Activated naive CD8-positive, alpha-beta T cell (primary cell): ENCODE data around the gene L2HGDH.

ENCODE experiments used
- H3K27ac Mint-ChIP-seq: one replicate; pipeline ENCODE4 v1.8.0; 2021; ENCODE audit warnings: mixed read lengths
- H3K27me3 Mint-ChIP-seq: one replicate; pipeline ENCODE4 v1.8.0; 2021; ENCODE audit warnings: mixed read lengths
- H3K36me3 Mint-ChIP-seq: one replicate; pipeline ENCODE4 v1.8.0; 2021; ENCODE audit warnings: mixed read lengths
- H3K4me1 Mint-ChIP-seq: one replicate; pipeline ENCODE4 v1.8.0; 2021; ENCODE audit warnings: low read depth, mixed read lengths
- H3K4me3 Mint-ChIP-seq: one replicate; pipeline ENCODE4 v1.8.0; 2021; ENCODE audit warnings: mild to moderate bottlenecking, mixed read lengths
- H3K9me3 Mint-ChIP-seq: one replicate; pipeline ENCODE4 v1.8.0; 2021; ENCODE audit warnings: low read depth, mixed read lengths

The L2HGDH gene

GRCh38 chr14:50233166-50233950 is 78.7 kb downstream of the L2HGDH start:
- Mint-ChIP-seq H3K9me3 (no peaks in the 10 kb centered on the region), H3K4me3 (peak overlapping the region; percentile 59), H3K36me3 (peaks cover 2% of the 10 kb centered on the region), H3K4me1 (peaks cover 39% of the 10 kb centered on the region), H3K27me3 (no peaks in the 10 kb centered on the region), H3K27ac (peak overlapping the region; percentile 41)

- no peaks in the 10 kb centered on the region for H3K9me3 Mint-ChIP-seq
- H3K36me3 Mint-ChIP-seq: peaks cover 2% of the 10 kb centered on the region
- no peaks in the 10 kb centered on the region for H3K27me3 Mint-ChIP-seq
- peaks cover 43% of the 10 kb centered on the region for H3K4me1 Mint-ChIP-seq
- peak overlapping the region; percentile 83 for H3K4me3 Mint-ChIP-seq
- peak overlapping the region; percentile 61 for H3K27ac Mint-ChIP-seq
Measured at GRCh38 chr14:50232276-50232642, 79.8 kb downstream of the L2HGDH start.

GRCh38 chr14:50231475-50232275 is 80.4 kb downstream of the L2HGDH start, which contains the start of gene SOS2:
Gene SOS2 (minus strand): TSS chr14:50231578. CDS start chr14:50231283, 295 bp downstream.
- Mint-ChIP-seq H3K9me3 (no peaks in the 10 kb centered on the region), H3K27me3 (no peaks in the 10 kb centered on the region), H3K27ac (peak within 1 kb of the TSS; percentile 95), H3K4me3 (peak within 1 kb of the TSS; percentile 93), H3K36me3 (peaks cover 2% of the 10 kb centered on the region), H3K4me1 (peaks cover 48% of the 10 kb centered on the region)

- H3K4me3 Mint-ChIP-seq: peak overlapping the region; percentile 93
- H3K4me1 Mint-ChIP-seq: peaks cover 55% of the 10 kb centered on the region
- H3K27me3 Mint-ChIP-seq: no peaks in the 10 kb centered on the region
- peak overlapping the region; percentile 95 for H3K27ac Mint-ChIP-seq
- no peaks in the 10 kb centered on the region for H3K9me3 Mint-ChIP-seq
- H3K36me3 Mint-ChIP-seq: peaks cover 2% of the 10 kb centered on the region
Measured at GRCh38 chr14:50230701-50231474, 81.1 kb downstream of the L2HGDH start.

- Mint-ChIP-seq H3K4me3 (peak overlapping the region; percentile 93), H3K36me3 (peaks cover 2% of the 10 kb centered on the region), H3K27ac (peak overlapping the region; percentile 95), H3K9me3 (no peaks in the 10 kb centered on the region), H3K4me1 (peaks cover 60% of the 10 kb centered on the region), H3K27me3 (no peaks in the 10 kb centered on the region)
Measured at GRCh38 chr14:50230401-50230700, 81.7 kb downstream of the L2HGDH start.

GRCh38 chr14:50229681-50230080 is 82.3 kb downstream of the L2HGDH start:
- Mint-ChIP-seq H3K27me3 (no peaks in the 10 kb centered on the region), H3K4me1 (peaks cover 65% of the 10 kb centered on the region), H3K4me3 (peak overlapping the region; percentile 93), H3K27ac (peak overlapping the region; percentile 72), H3K9me3 (no peaks in the 10 kb centered on the region), H3K36me3 (peaks cover 2% of the 10 kb centered on the region)

- Mint-ChIP-seq H3K27ac (peak overlapping the region; percentile 61), H3K27me3 (no peaks in the 10 kb centered on the region), H3K9me3 (no peaks in the 10 kb centered on the region), H3K4me1 (peaks cover 61% of the 10 kb centered on the region), H3K4me3 (no peak overlapping the region), H3K36me3 (peaks cover 2% of the 10 kb centered on the region)
Measured at GRCh38 chr14:50228313-50228712, 83.7 kb downstream of the L2HGDH start.

- H3K27me3 Mint-ChIP-seq: no peaks in the 10 kb centered on the region
- H3K27ac Mint-ChIP-seq: peak overlapping the region; percentile 54
- H3K4me1 Mint-ChIP-seq: peaks cover 65% of the 10 kb centered on the region
- peaks cover 7% of the 10 kb centered on the region for H3K36me3 Mint-ChIP-seq
- H3K4me3 Mint-ChIP-seq: no peak overlapping the region
- no peaks in the 10 kb centered on the region for H3K9me3 Mint-ChIP-seq
Measured at GRCh38 chr14:50225974-50226297, 86.1 kb downstream of the L2HGDH start.

GRCh38 chr14:50225067-50225973 is 86.7 kb downstream of the L2HGDH start:
- Mint-ChIP-seq H3K4me1 (peaks cover 63% of the 10 kb centered on the region), H3K27me3 (no peaks in the 10 kb centered on the region), H3K9me3 (no peaks in the 10 kb centered on the region), H3K4me3 (no peak overlapping the region), H3K36me3 (peaks cover 7% of the 10 kb centered on the region), H3K27ac (no peak overlapping the region)

GRCh38 chr14:50222055-50222613 is 89.9 kb downstream of the L2HGDH start:
- Mint-ChIP-seq H3K9me3 (no peaks in the 10 kb centered on the region), H3K27ac (peak overlapping the region; percentile 67), H3K36me3 (peaks cover 8% of the 10 kb centered on the region), H3K27me3 (no peaks in the 10 kb centered on the region), H3K4me3 (no peak overlapping the region), H3K4me1 (peaks cover 51% of the 10 kb centered on the region)

- no peak overlapping the region for H3K27ac Mint-ChIP-seq
- no peaks in the 10 kb centered on the region for H3K27me3 Mint-ChIP-seq
- H3K9me3 Mint-ChIP-seq: no peaks in the 10 kb centered on the region
- peaks cover 39% of the 10 kb centered on the region for H3K4me1 Mint-ChIP-seq
- H3K4me3 Mint-ChIP-seq: no peak overlapping the region
- H3K36me3 Mint-ChIP-seq: peaks cover 14% of the 10 kb centered on the region
Measured at GRCh38 chr14:50218501-50218900, 93.5 kb downstream of the L2HGDH start.

- Mint-ChIP-seq H3K27ac (no peak overlapping the region), H3K27me3 (no peaks in the 10 kb centered on the region), H3K9me3 (no peaks in the 10 kb centered on the region), H3K36me3 (peaks cover 10% of the 10 kb centered on the region), H3K4me1 (peaks cover 27% of the 10 kb centered on the region), H3K4me3 (no peak overlapping the region)
Measured at GRCh38 chr14:50215416-50215815, 96.6 kb downstream of the L2HGDH start.

- H3K4me1 Mint-ChIP-seq: peaks cover 23% of the 10 kb centered on the region
- H3K27me3 Mint-ChIP-seq: no peaks in the 10 kb centered on the region
- no peak overlapping the region for H3K27ac Mint-ChIP-seq
- H3K36me3 Mint-ChIP-seq: peaks cover 6% of the 10 kb centered on the region
- no peaks in the 10 kb centered on the region for H3K9me3 Mint-ChIP-seq
- no peak overlapping the region for H3K4me3 Mint-ChIP-seq
Measured at GRCh38 chr14:50213795-50214194, 98.2 kb downstream of the L2HGDH start.

GRCh38 chr14:50212726-50213125 is 99.3 kb downstream of the L2HGDH start:
- Mint-ChIP-seq H3K4me3 (no peak overlapping the region), H3K27ac (no peak overlapping the region), H3K27me3 (no peaks in the 10 kb centered on the region), H3K9me3 (no peaks in the 10 kb centered on the region), H3K36me3 (peaks cover 6% of the 10 kb centered on the region), H3K4me1 (peaks cover 19% of the 10 kb centered on the region)
